ENCODE results near the gene CD22.

The CD22 gene

DNA sequence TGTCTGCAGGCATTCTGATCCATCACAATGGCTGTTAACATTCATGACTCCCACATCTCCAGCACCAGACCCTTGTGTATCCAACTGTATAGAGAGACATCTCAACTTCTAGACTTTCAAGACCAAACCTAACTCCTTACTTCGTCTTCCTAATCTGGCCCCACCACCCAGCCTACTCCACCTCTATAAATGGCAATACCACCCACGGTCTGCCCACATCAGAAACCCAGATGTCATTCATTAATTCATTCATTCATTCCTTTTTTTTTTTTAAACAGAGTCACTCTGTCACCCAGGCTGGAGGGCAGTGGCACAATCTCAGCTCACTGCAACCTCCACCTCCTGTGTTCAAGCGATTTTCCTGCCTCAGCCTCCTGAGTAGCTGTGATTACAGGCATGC is 52.3 kb downstream of the CD22 start:
- 63% methylated on average over 3 of the region's 3 CpGs for WGBS
- DNase-seq: no peak
- Histone ChIP-seq H2BK5ac (ENCODE audit: low read depth, low read length, poor library complexity, severe bottlenecking) (no peak overlapping the region), H4K8ac (ENCODE audit: low read length) (no peak overlapping the region), H2AK5ac (ENCODE audit: low read length, severe bottlenecking) (no peak overlapping the region), H2BK12ac (ENCODE audit: low read length in 2 of 2) (no peak overlapping the region), H3K18ac (ENCODE audit: low read depth in 1 of 2, low read length in 2 of 2) (no peak overlapping the region), H2BK120ac (ENCODE audit: low read depth, low read length) (no peak overlapping the region), H2AFZ (ENCODE audit: low read depth, low read length) (no peak overlapping the region), H3K4me1 (ENCODE audit: control insufficient read depth, insufficient read depth, low read depth, low read length) (no peaks in the 10 kb centered on the region), H3K36me3 (ENCODE audit: control insufficient read depth in 1 of 2, insufficient read depth in 2 of 2, low read depth in 1 of 2, low read length in 2 of 2) (no peaks in the 10 kb centered on the region), H3K9me3 (ENCODE audit: control insufficient read depth, low read length) (peaks cover 13% of the 10 kb centered on the region), H4K91ac (ENCODE audit: low read length) (no peak overlapping the region), H3K27ac (ENCODE audit: low read length, poor library complexity, severe bottlenecking) (no peak overlapping the region), H3K79me1 (replicated peaks; ENCODE audit: low read length, poor library complexity, severe bottlenecking) (no peaks in the 10 kb centered on the region), H3K4ac (ENCODE audit: low read depth in 1 of 2, low read length in 2 of 2) (no peak overlapping the region), H3K9ac (ENCODE audit: low read length) (no peak overlapping the region), H3K4me3 (ENCODE audit: insufficient read depth in 1 of 2, low read depth in 1 of 2, low read length in 2 of 2) (no peak overlapping the region), H3K23ac (ENCODE audit: low read length in 2 of 2) (no peak overlapping the region), H3K27me3 (ENCODE audit: control insufficient read depth in 1 of 2, insufficient read depth in 1 of 2, low read length in 2 of 2) (peaks cover 0 to 17% of the 10 kb centered on the region in 2 experiments), H2BK15ac (ENCODE audit: low read depth, poor library complexity, severe bottlenecking) (no peak overlapping the region), H3K4me2 (ENCODE audit: low read length, poor library complexity, severe bottlenecking) (no peak overlapping the region), H3K14ac (ENCODE audit: low read length in 2 of 2) (no peak overlapping the region)

DNA sequence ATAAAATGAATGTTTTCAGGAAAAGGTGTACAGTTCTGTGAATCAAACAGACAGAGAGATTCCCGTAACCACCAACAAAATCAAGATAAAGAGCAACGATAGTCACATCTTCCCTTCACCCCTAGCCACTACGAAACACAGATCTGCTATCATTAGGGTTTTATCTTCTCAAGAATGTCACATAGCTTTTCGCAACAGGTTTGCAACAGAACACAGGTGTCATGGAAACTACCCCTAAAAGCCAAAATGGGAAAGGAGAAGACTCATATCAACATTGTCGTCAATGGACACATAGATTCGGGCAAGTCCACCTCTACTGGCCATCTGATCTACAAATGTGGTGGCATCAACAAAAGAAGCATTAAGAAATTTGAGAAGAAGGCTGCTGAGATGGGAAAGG is 52.9 kb downstream of the CD22 start:
- Histone ChIP-seq H2BK12ac (ENCODE audit: low read length in 2 of 2) (no peak overlapping the region), H3K18ac (ENCODE audit: low read depth in 1 of 2, low read length in 2 of 2) (no peak overlapping the region), H4K8ac (ENCODE audit: low read length) (no peak overlapping the region), H3K9ac (ENCODE audit: low read length) (no peak overlapping the region), H2BK15ac (ENCODE audit: low read depth, poor library complexity, severe bottlenecking) (no peak overlapping the region), H2AFZ (ENCODE audit: low read depth, low read length) (no peak overlapping the region), H3K23ac (ENCODE audit: low read length in 2 of 2) (no peak overlapping the region), H3K14ac (ENCODE audit: low read length in 2 of 2) (no peak overlapping the region), H3K4me3 (ENCODE audit: insufficient read depth in 1 of 2, low read depth in 1 of 2, low read length in 2 of 2) (no peak overlapping the region), H2BK120ac (ENCODE audit: low read depth, low read length) (no peak overlapping the region), H3K4me2 (ENCODE audit: low read length, poor library complexity, severe bottlenecking) (no peak overlapping the region), H2BK5ac (ENCODE audit: low read depth, low read length, poor library complexity, severe bottlenecking) (no peak overlapping the region), H3K27me3 (ENCODE audit: control insufficient read depth in 1 of 2, insufficient read depth in 1 of 2, low read length in 2 of 2) (peaks cover 0 to 17% of the 10 kb centered on the region in 2 experiments), H3K79me1 (replicated peaks; ENCODE audit: low read length, poor library complexity, severe bottlenecking) (no peaks in the 10 kb centered on the region), H4K91ac (ENCODE audit: low read length) (no peak overlapping the region), H3K4ac (ENCODE audit: low read depth in 1 of 2, low read length in 2 of 2) (no peak overlapping the region), H3K36me3 (ENCODE audit: control insufficient read depth in 1 of 2, insufficient read depth in 2 of 2, low read depth in 1 of 2, low read length in 2 of 2) (no peaks in the 10 kb centered on the region), H3K4me1 (ENCODE audit: control insufficient read depth, insufficient read depth, low read depth, low read length) (no peaks in the 10 kb centered on the region), H3K27ac (ENCODE audit: low read length, poor library complexity, severe bottlenecking) (no peak overlapping the region), H2AK5ac (ENCODE audit: low read length, severe bottlenecking) (no peak overlapping the region), H3K9me3 (ENCODE audit: control insufficient read depth, low read length) (peaks cover 13% of the 10 kb centered on the region)
- 81% methylated on average over 6 of the region's 6 CpGs for WGBS
- DNase-seq: no peak

- no peaks in the 10 kb centered on the region for H3K79me1 ChIP-seq (replicated peaks; ENCODE audit: low read length, poor library complexity, severe bottlenecking)
- H2AK5ac ChIP-seq (ENCODE audit: low read length, severe bottlenecking): no peak overlapping the region
- no peak overlapping the region for H3K4ac ChIP-seq (ENCODE audit: low read depth in 1 of 2, low read length in 2 of 2)
- peaks cover 0 to 17% of the 10 kb centered on the region in 2 experiments for H3K27me3 ChIP-seq (ENCODE audit: control insufficient read depth in 1 of 2, insufficient read depth in 1 of 2, low read length in 2 of 2)
- peaks cover 13% of the 10 kb centered on the region for H3K9me3 ChIP-seq (ENCODE audit: control insufficient read depth, low read length)
- H2BK12ac ChIP-seq (ENCODE audit: low read length in 2 of 2): no peak overlapping the region
- H3K4me2 ChIP-seq (ENCODE audit: low read length, poor library complexity, severe bottlenecking): no peak overlapping the region
- no peak overlapping the region for H3K27ac ChIP-seq (ENCODE audit: low read length, poor library complexity, severe bottlenecking)
- H2AFZ ChIP-seq (ENCODE audit: low read depth, low read length): no peak overlapping the region
- DNase-seq: no peak
- H3K18ac ChIP-seq (ENCODE audit: low read depth in 1 of 2, low read length in 2 of 2): no peak overlapping the region
- H4K8ac ChIP-seq (ENCODE audit: low read length): no peak overlapping the region
- H2BK120ac ChIP-seq (ENCODE audit: low read depth, low read length): no peak overlapping the region
- H4K91ac ChIP-seq (ENCODE audit: low read length): no peak overlapping the region
- no peaks in the 10 kb centered on the region for H3K4me1 ChIP-seq (ENCODE audit: control insufficient read depth, insufficient read depth, low read depth, low read length)
- no peaks in the 10 kb centered on the region for H3K36me3 ChIP-seq (ENCODE audit: control insufficient read depth in 1 of 2, insufficient read depth in 2 of 2, low read depth in 1 of 2, low read length in 2 of 2)
- no peak overlapping the region for H3K4me3 ChIP-seq (ENCODE audit: insufficient read depth in 1 of 2, low read depth in 1 of 2, low read length in 2 of 2)
- H2BK15ac ChIP-seq (ENCODE audit: low read depth, poor library complexity, severe bottlenecking): no peak overlapping the region
- no peak overlapping the region for H3K9ac ChIP-seq (ENCODE audit: low read length)
- no peak overlapping the region for H2BK5ac ChIP-seq (ENCODE audit: low read depth, low read length, poor library complexity, severe bottlenecking)
- H3K23ac ChIP-seq (ENCODE audit: low read length in 2 of 2): no peak overlapping the region
- H3K14ac ChIP-seq (ENCODE audit: low read length in 2 of 2): no peak overlapping the region
- WGBS: 84% methylated on average over 2 of the region's 2 CpGs
Measured at GRCh38 chr19:35383536-35383935, 54.5 kb downstream of the CD22 start.

DNA sequence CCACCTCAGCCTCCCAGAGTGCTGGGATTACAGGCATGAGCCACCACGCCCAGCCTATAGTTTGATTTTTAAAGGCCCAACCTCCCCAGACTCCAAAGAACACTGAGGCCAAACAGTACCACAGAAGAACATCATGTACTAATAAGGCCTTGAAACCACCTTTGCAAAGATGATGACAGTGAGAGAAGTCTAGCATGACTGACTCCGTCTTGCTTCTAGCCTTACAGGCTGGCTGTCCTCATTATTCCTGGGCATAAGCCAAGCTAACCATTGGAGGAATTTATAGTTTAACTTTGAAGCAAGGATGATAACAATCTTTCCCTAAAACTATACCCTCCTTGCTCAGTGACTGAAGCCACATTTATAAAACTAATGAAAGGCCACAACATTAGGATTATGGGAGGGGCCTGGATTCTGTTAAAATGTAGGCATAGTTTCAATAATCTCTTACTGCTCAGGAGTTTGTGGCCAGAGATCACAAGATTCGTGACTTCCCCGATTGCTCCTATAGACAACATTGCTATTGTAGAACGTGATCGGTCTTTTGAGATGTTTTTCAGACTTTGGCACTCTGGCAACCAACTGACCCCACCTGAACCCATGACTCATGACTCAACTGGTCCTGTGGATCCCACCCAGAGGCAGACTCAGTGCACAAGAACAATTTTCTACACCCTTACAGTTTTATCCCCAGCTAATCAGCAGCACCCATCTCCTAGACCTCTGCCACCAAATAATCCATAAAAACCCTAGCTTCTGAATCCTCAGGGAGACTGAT is 59.5 kb downstream of the CD22 start:
- WGBS: 85% methylated on average over 6 of the region's 6 CpGs

More for the DNA sequence above, 59.5 kb downstream of the CD22 start:
- Histone ChIP-seq H3K4me2 (ENCODE audit: low read length, poor library complexity, severe bottlenecking) (no peak overlapping the region), H3K4ac (ENCODE audit: low read depth in 1 of 2, low read length in 2 of 2) (no peak overlapping the region), H3K9ac (ENCODE audit: low read length) (peak overlapping the region; percentile 63), H3K79me1 (replicated peaks; ENCODE audit: low read length, poor library complexity, severe bottlenecking) (no peaks in the 10 kb centered on the region), H2BK12ac (ENCODE audit: low read length in 2 of 2) (no peak overlapping the region), H3K4me1 (ENCODE audit: control insufficient read depth, insufficient read depth, low read depth, low read length) (no peaks in the 10 kb centered on the region), H3K36me3 (ENCODE audit: control insufficient read depth in 1 of 2, insufficient read depth in 2 of 2, low read depth in 1 of 2, low read length in 2 of 2) (no peaks in the 10 kb centered on the region), H2AK5ac (ENCODE audit: low read length, severe bottlenecking) (no peak overlapping the region), H4K91ac (ENCODE audit: low read length) (no peak overlapping the region), H4K8ac (ENCODE audit: low read length) (no peak overlapping the region), H3K9me3 (ENCODE audit: control insufficient read depth, low read length) (peaks cover 6% of the 10 kb centered on the region), H3K4me3 (ENCODE audit: insufficient read depth in 1 of 2, low read depth in 1 of 2, low read length in 2 of 2) (no peak overlapping the region), H3K14ac (ENCODE audit: low read length in 2 of 2) (no peak overlapping the region), H2BK5ac (ENCODE audit: low read depth, low read length, poor library complexity, severe bottlenecking) (no peak overlapping the region), H3K23ac (ENCODE audit: low read length in 2 of 2) (no peak overlapping the region), H3K18ac (ENCODE audit: low read depth in 1 of 2, low read length in 2 of 2) (no peak overlapping the region), H2BK120ac (ENCODE audit: low read depth, low read length) (no peak overlapping the region), H2AFZ (ENCODE audit: low read depth, low read length) (no peak overlapping the region), H3K27ac (ENCODE audit: low read length, poor library complexity, severe bottlenecking) (no peak overlapping the region), H3K27me3 (ENCODE audit: control insufficient read depth in 1 of 2, insufficient read depth in 1 of 2, low read length in 2 of 2) (no peaks in the 10 kb centered on the region), H2BK15ac (ENCODE audit: low read depth, poor library complexity, severe bottlenecking) (no peak overlapping the region)
- DNase-seq: no peak
